HCT116 (cell line): ENCODE results near the gene SPTSSA. TPM values are rescaled to one million over a fixed set of nuclear protein-coding genes. Genes with fewer than 3 reads are reported as not detected.
A peak's percentile ranks its signal among the peaks of the same experiment; 100 is the strongest.

Experiments used
- ATAC-seq: fragments of 200-7000 bp; cut with Tn5 transposase; 2 replicates; pipeline ENCODE4 v1.9.1; 2020; ENCODE audit warnings: mild to moderate bottlenecking, moderate library complexity
- BruUV-seq: library from RNA; stranded (reverse); fragments of 400-500 nt; replicated peaks from 2 replicates; lab custom pipeline; 2021; lab: Mats Ljungman, UMichigan
- CTCF ChIA-PET: fragments of 300-600 bp; sonication (Branson Sonifier 250); formaldehyde crosslinking; loops from one replicate; lab custom pipeline; 2021; ENCODE audit warnings: antibody characterized with exemption; lab: Charles Lee
- POLR2A ChIA-PET: fragments of 300-600, 350-600 bp; sonication (Branson Sonifier 250); formaldehyde crosslinking; loops from one replicate; lab custom pipeline; 2021; ENCODE audit warnings: antibody characterized with exemption; lab: Charles Lee
- RAD21 ChIA-PET, 2 experiments: fragments of 300-600 bp; sonication (Branson Sonifier 250); formaldehyde crosslinking; loops; one replicate each; lab custom pipeline; 2023; ENCODE audit warnings: low total read pairs in 2 of 2; ENCODE audit not compliant: uncharacterized antibody in 2 of 2, unreplicated experiment in 2 of 2, low non-redundant PET in 1 of 2; lab: Charles Lee
- DNase-seq: peaks from one replicate; pipeline ENCODE4 v3.0.0-alpha.2; 2010; ENCODE audit warnings: low read depth, low spot score
- H2AFZ ChIP-seq: fragments of 200-600 bp; shearing (Covaris generic), sonication (generic); 2 replicates; pipeline ENCODE4 v1.6.1; 2017; ENCODE audit warnings: low read depth, mixed run types, mixed read lengths, antibody characterized with exemption, low read length; ENCODE audit not compliant: poor library complexity, severe bottlenecking
- H3K27ac ChIP-seq: 2 replicates; pipeline ENCODE4 v1.5.1; 2012; ENCODE audit warnings: low read depth, low read length
- H3K27me3 ChIP-seq: fragments of 200-600 bp; sonication (generic); 2 replicates; pipeline ENCODE4 v1.6.1; 2016; ENCODE audit warnings: mixed run types, low read length, mixed read lengths; ENCODE audit not compliant: insufficient read depth
- H3K36me3 ChIP-seq, 2 experiments: fragments of 200-500 bp in 1 of 2; fragments of 200-600 bp in 1 of 2; sonication (Bioruptor generic) in 1 of 2; sonication (generic) in 1 of 2; 2 replicates each; pipeline versions ENCODE4 v1.5.1 to v1.6.1; 2014 to 2016; ENCODE audit warnings: low read length in 2 of 2, inconsistent platforms in 1 of 2, mixed read lengths in 1 of 2, mixed run types in 1 of 2; ENCODE audit not compliant: insufficient read depth in 2 of 2, control insufficient read depth in 1 of 2
- H3K4me1 ChIP-seq, 2 experiments: fragments of 200-600 bp in 1 of 2; sonication (generic) in 1 of 2; 2 replicates each; pipeline versions ENCODE4 v1.5.1 to v1.6.1; 2012 to 2017; ENCODE audit warnings: low read length in 2 of 2, inconsistent platforms in 1 of 2, mild to moderate bottlenecking in 1 of 2, mixed read lengths in 1 of 2, mixed run types in 1 of 2, moderate library complexity in 1 of 2; ENCODE audit not compliant: insufficient read depth in 2 of 2, control insufficient read depth in 1 of 2
- H3K4me2 ChIP-seq: fragments of 200-600 bp; sonication (generic); 2 replicates; pipeline ENCODE4 v1.6.1; 2017; ENCODE audit warnings: mixed run types, low read length, mixed read lengths
- H3K4me3 ChIP-seq, 2 experiments: fragments of 200-600 bp in 1 of 2; sonication (generic) in 1 of 2; replicated peaks in 1 of 2; 2 replicates each; pipeline ENCODE4 v1.5.1; 2011 to 2016; ENCODE audit warnings: low read length in 2 of 2, control low read depth in 1 of 2, low read depth in 1 of 2, mild to moderate bottlenecking in 1 of 2, mixed read lengths in 1 of 2, mixed run types in 1 of 2
- H3K79me2 ChIP-seq: fragments of 200-600 bp; sonication (generic); 2 replicates; pipeline ENCODE4 v1.6.1; 2017; ENCODE audit warnings: mild to moderate bottlenecking, mixed run types, low read length, moderate library complexity, mixed read lengths; ENCODE audit not compliant: insufficient read depth
- H3K9ac ChIP-seq: fragments of 200-600 bp; sonication (generic); 2 replicates; pipeline ENCODE4 v1.6.1; 2016; ENCODE audit warnings: low read length, mixed read lengths
- H3K9me2 ChIP-seq: fragments of 200-600 bp; sonication (generic), shearing (Covaris generic); 2 replicates; pipeline ENCODE4 v1.6.1; 2017; ENCODE audit warnings: mixed run types, mild to moderate bottlenecking, moderate library complexity; ENCODE audit not compliant: insufficient read depth
- H3K9me3 ChIP-seq, 2 experiments: fragments of 200-500 bp in 1 of 2; fragments of 200-600 bp in 1 of 2; sonication (Bioruptor generic) in 1 of 2; sonication (generic) in 1 of 2; 2 replicates each; pipeline ENCODE4 v1.6.1; 2014 to 2017; ENCODE audit warnings: low read length in 2 of 2, mixed read lengths in 2 of 2, inconsistent platforms in 1 of 2, low read depth in 1 of 2, mild to moderate bottlenecking in 1 of 2, mixed run types in 1 of 2, moderate library complexity in 1 of 2; ENCODE audit not compliant: control insufficient read depth in 1 of 2, insufficient read depth in 1 of 2
- H4K20me1 ChIP-seq: fragments of 200-600 bp; sonication (generic), shearing (Covaris generic); 2 replicates; pipeline ENCODE4 v1.6.1; 2017; ENCODE audit warnings: mixed run types, mild to moderate bottlenecking, moderate library complexity; ENCODE audit not compliant: insufficient read depth
- CTCF ChIP-seq, 3 experiments: fragments of 200-600 bp in 1 of 3; sonication (generic) in 1 of 3; IDR thresholded peaks in 2 of 3; conservative IDR thresholded peaks in 1 of 3; 2 replicates each; pipeline ENCODE4 v1.5.1; 2012 to 2017; ENCODE audit warnings: low read depth in 2 of 3, low read length in 2 of 3, antibody characterized with exemption in 1 of 3, borderline replicate concordance in 1 of 3, control low read depth in 1 of 3, mild to moderate bottlenecking in 1 of 3, mixed read lengths in 1 of 3, mixed run types in 1 of 3, moderate library complexity in 1 of 3; ENCODE audit not compliant: insufficient read depth in 1 of 3
- ELF1 ChIP-seq: IDR thresholded peaks from 2 replicates; pipeline ENCODE4 v1.6.1; 2012; ENCODE audit warnings: low read depth, borderline replicate concordance
- RAD21 ChIP-seq: IDR thresholded peaks from 2 replicates; pipeline ENCODE4 v1.6.1; 2012; ENCODE audit warnings: low read depth, mild to moderate bottlenecking
- SRF ChIP-seq: IDR thresholded peaks from 2 replicates; pipeline ENCODE4 v1.6.1; 2012; ENCODE audit warnings: low read depth
- YY1 ChIP-seq: IDR thresholded peaks from 2 replicates; pipeline ENCODE4 v1.6.1; 2011; ENCODE audit warnings: low read length, low read depth, moderate library complexity, mild to moderate bottlenecking; ENCODE audit not compliant: insufficient replicate concordance; ENCODE audit errors: extremely low read depth
- intact Hi-C: fragments of 100-400 bp; cut with micrococcal nuclease; formaldehyde crosslinking; loops from 2 replicates; pipeline ENCODE4 v1.10.0; 2022
- total RNA-seq: library from RNA; stranded (reverse); gene quantifications from one replicate; pipeline ENCODE4 v1.2.1, GENCODE V29; 2021; ENCODE audit not compliant: unreplicated experiment

The SPTSSA gene
- total RNA-seq, 1 experiment from 2014 or later = 17.0 TPM

- ChIA-PET POLR2A (interaction anchor here (1.0 to 5.2 kb wide), 2 partner anchors 167 to 170 kb away, joined by 3 to 25 read pairs; no protein-coding TSS in a partner anchor), CTCF (interaction anchor here (0.7 to 6.9 kb wide), 5 partner anchors 167 to 1336 kb away, joined by 3 to 99 read pairs (median 5); no protein-coding TSS in a partner anchor), RAD21 (interaction anchor here (1.0 to 2.8 kb wide), 3 partner anchors 167 to 176 kb away, joined by 4 to 21 read pairs (median 12); no protein-coding TSS in a partner anchor)
- Histone ChIP-seq H3K36me3 (no peaks in the 10 kb centered on the region), H3K27ac (no peak overlapping the region), H3K4me2 (no peak overlapping the region), H3K9ac (no peak overlapping the region), H3K9me3 (no peaks in the 10 kb centered on the region), H4K20me1 (no peaks in the 10 kb centered on the region), H3K27me3 (no peaks in the 10 kb centered on the region), H3K4me1 (peaks cover 21 to 40% of the 10 kb centered on the region in 2 experiments), H3K9me2 (no peaks in the 10 kb centered on the region), H2AFZ (no peak overlapping the region), H3K4me3 (no peak overlapping the region)
- no TSS peak for BruUV-seq
- peak; percentile 40 for DNase-seq
- intact Hi-C loops = loop anchor here (1.0 to 10.0 kb wide), 3 partner anchors 168 to 654 kb away; no protein-coding TSS in a partner anchor
- TF ChIP-seq ELF1 (no peak), SRF (no peak), CTCF (IDR thresholded peaks at IDR 0.05 in 2 of 3, conservative IDR thresholded peaks at IDR 0.05 in 1 of 3; ENCODE audit: borderline replicate concordance in 1 of 3, insufficient read depth in 1 of 3, low read depth in 2 of 3, low read length in 2 of 3) (peak; percentile 74 to 82 (median 75)), RAD21 (peak; percentile 88), YY1 (no peak)
- TF ChIP-seq, all 23 proteins: peak for 2
- ATAC-seq = peak; percentile 54
- no peaks in the 10 kb centered on the region for H3K79me2 ChIP-seq
Measured at GRCh38 chr14:34498684-34499412, 36.8 kb upstream of the SPTSSA start.
